Loucy (cell line): ENCODE measurements around the gene MBOAT7.

Source experiments
- EZH2phosphoT487 ChIP-seq: fragments of 200-600 bp; IDR thresholded peaks from 2 replicates; pipeline ENCODE4 v1.6.1; 2018; ENCODE audit warnings: antibody characterized with exemption, mild to moderate bottlenecking, moderate library complexity, borderline replicate concordance
- TF ChIP-seq, protein P1 (sequence below): fragments of 200-600 bp; sonication (generic); conservative IDR thresholded peaks from 2 replicates; pipeline ENCODE4 v1.5.1; 2014; ENCODE audit warnings: mild to moderate bottlenecking, antibody characterized with exemption, low read length

DNA sequence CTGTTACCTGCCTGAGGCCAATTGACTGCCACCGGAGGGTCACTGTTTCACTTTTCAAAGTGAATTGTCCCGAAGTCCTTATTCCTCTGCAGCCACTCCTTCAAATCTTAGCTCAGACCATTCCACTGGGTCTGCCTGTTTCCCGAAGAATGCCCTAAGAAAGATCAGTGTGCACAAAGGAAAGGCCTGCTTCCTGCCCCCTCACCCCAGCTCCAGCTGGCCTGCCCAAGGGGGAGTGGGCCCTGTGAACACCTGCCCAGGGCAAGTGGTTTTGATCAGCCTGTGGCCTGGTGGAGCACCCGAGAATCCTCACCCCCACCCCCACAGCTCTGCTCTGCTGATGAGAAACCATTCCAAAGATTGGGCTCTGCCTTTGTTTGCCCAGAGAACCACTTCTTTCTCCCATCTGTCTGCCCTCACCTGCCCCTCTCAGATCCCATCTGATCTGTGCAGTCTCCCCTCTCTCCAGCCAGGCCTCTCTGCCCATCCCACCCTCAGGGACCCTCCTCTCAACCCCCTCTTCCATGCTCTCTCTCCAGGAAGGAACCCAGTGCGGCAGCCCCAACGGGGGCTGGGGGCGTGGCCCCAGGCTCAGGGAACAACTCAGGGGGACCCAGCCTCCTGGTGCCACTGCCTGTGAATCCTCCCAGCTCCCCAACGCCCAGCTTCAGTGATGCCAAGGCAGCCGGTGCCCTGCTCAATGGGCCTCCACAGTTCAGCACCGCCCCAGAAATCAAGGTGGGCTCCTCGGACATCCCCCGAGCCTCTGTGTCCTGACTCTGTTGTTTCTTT is 40.2 kb downstream of the MBOAT7 start:
- TF ChIP-seq, protein P1, sequence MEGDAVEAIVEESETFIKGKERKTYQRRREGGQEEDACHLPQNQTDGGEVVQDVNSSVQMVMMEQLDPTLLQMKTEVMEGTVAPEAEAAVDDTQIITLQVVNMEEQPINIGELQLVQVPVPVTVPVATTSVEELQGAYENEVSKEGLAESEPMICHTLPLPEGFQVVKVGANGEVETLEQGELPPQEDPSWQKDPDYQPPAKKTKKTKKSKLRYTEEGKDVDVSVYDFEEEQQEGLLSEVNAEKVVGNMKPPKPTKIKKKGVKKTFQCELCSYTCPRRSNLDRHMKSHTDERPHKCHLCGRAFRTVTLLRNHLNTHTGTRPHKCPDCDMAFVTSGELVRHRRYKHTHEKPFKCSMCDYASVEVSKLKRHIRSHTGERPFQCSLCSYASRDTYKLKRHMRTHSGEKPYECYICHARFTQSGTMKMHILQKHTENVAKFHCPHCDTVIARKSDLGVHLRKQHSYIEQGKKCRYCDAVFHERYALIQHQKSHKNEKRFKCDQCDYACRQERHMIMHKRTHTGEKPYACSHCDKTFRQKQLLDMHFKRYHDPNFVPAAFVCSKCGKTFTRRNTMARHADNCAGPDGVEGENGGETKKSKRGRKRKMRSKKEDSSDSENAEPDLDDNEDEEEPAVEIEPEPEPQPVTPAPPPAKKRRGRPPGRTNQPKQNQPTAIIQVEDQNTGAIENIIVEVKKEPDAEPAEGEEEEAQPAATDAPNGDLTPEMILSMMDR, result no peak
- TF ChIP-seq EZH2phosphoT487, result no peak
